D341Med (cell line): ENCODE data around the gene RBP3.

Experiments used
- DNase-seq: peaks from one replicate; pipeline ENCODE4 v3.0.0; 2012; ENCODE audit warnings: low spot score

The RBP3 gene

DNA sequence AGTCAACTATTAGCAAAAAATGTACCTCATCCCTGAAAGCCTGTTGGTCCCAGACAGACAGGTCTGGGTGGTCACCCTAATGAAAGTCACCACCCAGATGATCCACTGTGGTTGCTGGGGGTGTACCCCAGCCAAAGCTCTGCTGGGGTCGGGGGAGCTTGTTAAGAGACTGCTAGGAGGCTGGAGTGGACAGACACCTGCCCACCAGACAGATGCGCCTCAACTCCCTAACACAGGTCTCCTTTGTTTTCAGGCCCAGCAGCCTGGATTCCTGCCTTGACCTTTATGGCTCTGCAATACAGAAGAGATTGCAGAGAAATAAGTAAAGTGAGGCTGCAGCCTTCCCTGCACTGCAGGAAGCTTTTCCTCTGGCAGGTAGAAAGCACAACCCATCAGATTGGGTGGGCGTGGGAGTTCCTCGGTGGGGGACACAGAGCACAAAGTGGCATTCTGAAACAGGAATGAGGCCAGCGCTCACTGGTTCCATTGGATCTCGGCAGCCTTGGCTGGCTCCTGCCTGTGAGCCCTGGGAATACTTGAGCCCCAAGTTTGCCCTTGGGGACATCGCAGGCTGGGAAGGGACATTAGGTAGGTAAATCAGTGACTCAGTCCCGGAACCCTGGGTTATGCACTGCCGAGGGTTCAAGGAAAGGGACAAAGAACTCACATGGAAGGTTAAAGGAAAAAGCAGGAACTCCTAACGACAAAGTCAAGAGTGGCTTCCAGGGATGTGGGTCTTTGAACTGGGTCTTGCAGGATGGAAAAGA, 53.9 kb downstream of the RBP3 start:
- DNase-seq: peak; percentile 14

DNA sequence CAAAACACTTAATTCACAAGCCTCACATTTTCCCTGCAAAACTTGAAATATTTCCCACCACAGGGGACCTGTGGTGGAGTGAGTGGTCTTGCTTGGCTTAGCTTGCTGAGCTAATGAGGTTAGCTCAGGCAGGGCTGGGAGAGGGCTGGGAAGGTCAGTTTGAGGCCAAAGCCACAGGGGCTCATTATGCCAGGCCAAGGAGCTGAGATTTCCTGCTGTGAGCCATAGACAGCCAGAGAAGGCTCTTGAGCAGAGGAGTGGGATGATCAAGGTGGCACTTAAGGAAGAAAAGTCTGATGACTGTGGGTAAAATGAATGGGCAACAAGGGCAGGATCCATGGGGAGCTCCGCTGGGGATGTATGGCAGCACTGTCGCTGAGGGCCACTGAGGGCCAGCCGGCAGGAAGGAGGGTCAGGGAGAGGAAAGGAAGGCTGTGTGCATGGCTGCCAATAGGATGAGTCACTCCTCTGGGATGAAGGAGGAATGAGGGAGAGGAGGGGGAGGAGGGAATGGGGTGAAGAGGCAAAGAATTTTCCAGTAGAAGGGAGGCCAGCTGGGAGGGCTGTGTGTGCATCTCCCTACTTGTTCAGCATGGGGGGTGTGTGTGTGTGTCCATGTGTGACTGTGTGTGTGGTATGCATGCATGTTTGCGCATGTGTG, 54.6 kb downstream of the RBP3 start:
- peak; percentile 15 for DNase-seq

DNA sequence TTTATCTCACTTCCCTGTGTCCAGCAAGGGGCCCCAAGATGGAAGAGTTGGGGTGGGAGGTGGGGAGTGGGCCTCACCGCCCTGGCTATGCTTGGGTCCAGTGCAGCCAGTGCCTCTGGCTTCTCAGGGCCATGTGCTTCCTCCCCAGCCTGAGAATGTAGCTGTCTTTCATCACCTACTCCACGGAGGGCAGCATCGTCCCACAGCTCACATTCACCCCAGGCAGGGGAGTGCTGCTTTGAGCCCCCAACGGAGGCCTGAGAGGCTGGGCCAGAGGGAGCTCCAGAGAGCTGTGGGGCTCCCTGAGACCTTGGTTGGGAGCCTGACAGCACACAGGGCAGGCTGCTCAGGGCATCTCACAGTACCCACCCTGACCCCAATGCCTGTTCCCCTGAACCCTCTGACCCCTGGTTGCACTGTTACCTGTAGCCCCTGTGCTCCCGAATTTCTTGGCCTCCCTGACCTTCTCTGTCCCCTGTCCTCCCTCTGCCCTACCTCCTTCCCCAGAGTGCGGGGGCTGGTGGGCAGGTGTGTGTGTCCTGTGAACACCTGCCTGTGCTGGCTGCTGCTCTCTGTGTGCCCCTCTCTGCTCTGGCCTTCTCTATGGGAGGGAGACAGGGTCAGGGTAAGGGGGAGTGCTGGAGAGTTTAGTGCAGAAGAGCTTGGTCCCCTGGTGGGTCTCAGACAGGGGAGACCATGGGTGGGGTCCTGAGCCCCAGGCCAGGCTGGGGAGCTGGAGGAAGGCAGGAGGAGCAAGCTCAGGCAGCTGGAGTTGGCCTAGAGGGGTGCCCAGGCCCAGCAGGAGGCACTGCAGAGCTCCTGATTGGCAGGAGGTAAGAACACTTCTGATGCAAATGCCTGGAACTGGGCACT, 55.5 kb downstream of the RBP3 start:
- DNase-seq: peak; percentile 17

DNA sequence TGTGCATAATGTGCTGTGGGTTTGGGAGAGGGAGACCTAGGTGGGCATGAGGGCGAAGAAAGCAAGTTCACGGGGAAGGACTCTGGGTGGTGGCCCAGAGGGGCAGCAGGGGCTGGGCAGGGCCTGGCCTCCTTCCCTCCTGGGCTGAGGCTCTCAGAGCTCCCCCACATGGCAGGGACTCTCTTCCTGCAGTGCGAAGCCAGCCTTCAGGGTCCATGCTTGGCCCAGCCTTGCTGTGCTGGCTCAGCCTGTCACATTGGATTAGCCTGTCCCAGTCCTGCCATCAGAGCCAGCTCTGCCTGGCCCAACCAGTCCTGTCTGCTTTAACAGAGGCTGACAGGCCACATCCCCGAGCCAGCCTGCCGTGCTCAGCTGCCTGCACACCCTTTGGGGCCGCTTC, 56.3 kb downstream of the RBP3 start:
- DNase-seq: peak; percentile 26

DNA sequence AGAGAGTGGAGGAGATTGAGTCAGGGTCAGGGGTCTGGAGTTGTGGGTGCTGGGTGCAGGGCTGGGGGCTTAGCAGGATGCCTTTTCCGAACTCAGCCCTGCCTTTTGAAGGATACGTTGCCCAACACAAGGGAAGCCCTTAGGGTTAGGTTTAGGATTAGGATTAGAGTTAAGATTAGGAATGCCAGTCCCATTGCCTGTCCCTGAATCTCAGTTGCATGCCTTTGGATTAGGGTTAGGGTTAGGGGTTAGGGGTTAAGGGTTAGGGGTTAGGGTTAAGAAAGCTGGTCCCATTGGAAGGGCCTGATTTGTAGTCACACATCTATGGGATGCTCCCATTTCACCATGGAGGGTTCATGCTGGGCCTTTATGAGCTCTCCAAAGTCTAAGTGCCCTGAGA, 56.8 kb downstream of the RBP3 start:
- no peak for DNase-seq

DNA sequence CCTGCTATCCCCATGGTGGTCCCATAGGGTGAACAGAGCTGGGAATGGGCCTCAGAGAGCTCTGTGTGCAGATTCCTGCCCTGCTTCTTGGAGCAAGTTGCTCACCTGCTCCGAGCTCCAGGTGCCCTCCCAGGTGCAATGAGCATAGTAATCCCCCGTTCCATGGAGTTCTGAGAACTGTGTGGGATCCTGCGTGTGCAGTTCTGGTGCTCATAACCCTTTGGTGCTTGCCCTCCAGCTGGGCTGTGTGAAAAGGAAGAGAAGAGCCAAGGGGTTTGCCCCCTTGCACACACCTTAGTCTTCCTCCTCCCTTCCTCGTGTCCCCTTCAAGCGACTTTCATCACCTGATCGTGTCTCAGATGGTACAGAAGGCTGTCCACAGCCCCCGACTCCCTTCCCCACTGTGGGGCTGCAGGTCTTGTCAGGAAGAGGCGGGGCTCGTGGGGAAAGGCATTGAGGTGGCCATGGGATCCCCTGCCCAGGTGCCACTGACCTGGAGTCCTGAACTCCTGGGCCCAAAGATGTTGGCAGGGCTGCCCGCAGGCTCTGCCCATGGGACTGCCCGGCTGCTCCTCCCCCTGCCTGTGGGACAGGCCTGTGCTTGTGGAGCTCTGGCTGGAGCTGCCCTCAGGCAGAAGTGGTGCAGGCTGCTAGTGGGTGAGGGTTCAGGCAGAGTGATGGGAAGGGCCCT, 57.8 kb downstream of the RBP3 start:
- DNase-seq: peak; percentile 12

DNA sequence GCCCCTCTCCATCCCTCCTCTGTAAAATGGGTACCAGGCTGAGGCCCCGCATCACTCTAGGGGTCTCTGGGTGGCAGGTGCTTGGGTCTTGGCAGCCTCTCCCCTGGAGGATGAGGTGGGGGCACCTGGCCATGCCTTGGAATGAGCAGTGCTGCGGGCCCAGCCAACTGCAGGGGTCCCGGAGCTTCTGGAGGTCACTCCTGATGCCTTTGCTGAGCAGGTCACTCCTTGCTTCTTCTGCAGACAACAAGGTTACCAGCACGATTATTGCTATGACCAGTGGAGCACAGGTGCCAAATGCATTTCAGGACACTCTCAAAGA, 58.3 kb downstream of the RBP3 start:
- no peak for DNase-seq

DNA sequence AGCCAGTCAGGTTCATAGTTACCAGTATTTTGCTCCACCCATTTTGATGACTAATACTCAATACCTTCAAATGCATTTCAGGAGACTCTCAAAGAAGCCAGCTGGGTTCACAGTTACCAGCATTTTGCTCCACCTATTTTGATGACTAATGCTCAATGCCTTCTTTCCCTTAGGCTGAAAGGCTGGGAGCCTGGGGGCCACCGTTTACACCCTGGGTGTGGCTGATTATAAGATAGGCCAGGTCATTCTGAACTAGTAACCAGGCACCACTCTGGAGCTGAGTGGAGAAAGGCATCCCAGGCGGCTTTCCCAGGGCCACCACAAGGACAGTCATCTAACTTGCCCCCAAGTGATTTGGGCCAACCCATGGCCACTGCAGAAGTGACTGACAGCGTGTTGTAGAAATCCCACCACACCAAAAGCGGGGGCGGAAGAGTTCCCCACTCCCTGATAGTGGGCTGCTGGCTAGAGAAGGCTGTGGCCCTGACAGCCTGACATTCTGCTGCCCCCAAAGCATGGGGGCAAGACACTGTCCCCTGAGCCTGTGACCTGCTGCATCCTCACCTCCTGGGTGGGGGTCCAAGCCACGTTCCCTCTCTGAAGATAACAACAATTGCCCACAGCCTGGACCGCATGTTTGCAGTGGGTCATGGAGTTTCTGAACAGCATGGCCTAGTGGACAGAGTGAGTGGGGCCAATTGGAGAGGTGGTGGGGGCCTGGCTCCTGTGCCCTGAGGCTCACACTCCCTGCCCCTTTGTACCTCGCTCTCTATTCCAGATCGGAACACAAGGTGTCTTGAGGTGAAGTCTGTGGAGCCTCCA, 58.9 kb downstream of the RBP3 start:
- DNase-seq: peak; percentile 17
